Measurements from ENCODE around the gene PIGC.

PIGC gene

GRCh38 chr1:172469717-172470116 lies 25.8 kb upstream of the PIGC start:
- Histone ChIP-seq H3K9me3 (replicated peaks in 1 of 2; ENCODE audit: control insufficient read depth in 2 of 2, insufficient read depth in 1 of 2, low read depth in 1 of 2, low read length in 2 of 2) (no peaks in the 10 kb centered on the region), H4K91ac (ENCODE audit: low read depth, low read length, poor library complexity) (no peak overlapping the region), H3K36me3 (replicated peaks in 1 of 2; ENCODE audit: control insufficient read depth in 2 of 2, insufficient read depth in 2 of 2, low read length in 2 of 2) (no peaks in the 10 kb centered on the region), H3K4me2 (ENCODE audit: insufficient read depth, low read length, poor library complexity, severe bottlenecking) (no peak overlapping the region), H3K27ac (replicated peaks; ENCODE audit: low read length) (no peak overlapping the region), H2BK120ac (ENCODE audit: low read depth, low read length) (no peak overlapping the region), H3K23ac (ENCODE audit: low read depth, low read length, poor library complexity) (no peak overlapping the region), H3K27me3 (ENCODE audit: control insufficient read depth in 3 of 3, insufficient read depth in 3 of 3, low read depth in 1 of 3, low read length in 3 of 3) (peaks cover 0 to 3% (median 0%) of the 10 kb centered on the region in 3 experiments), H3K79me1 (ENCODE audit: low read depth, low read length) (no peaks in the 10 kb centered on the region), H4K8ac (ENCODE audit: low read depth, low read length) (no peak overlapping the region), H3K14ac (ENCODE audit: low read length) (no peak overlapping the region), H3K4me1 (ENCODE audit: control insufficient read depth in 2 of 2, insufficient read depth in 1 of 2, low read depth in 1 of 2, low read length in 2 of 2) (no peaks in the 10 kb centered on the region), H2AFZ (ENCODE audit: low read length) (no peak overlapping the region), H2BK12ac (ENCODE audit: low read length) (no peak overlapping the region), H3K18ac (ENCODE audit: low read length) (no peak overlapping the region), H2AK5ac (ENCODE audit: low read depth, low read length) (no peak overlapping the region), H2BK15ac (ENCODE audit: low read length) (no peak overlapping the region), H3K4ac (ENCODE audit: low read length) (no peak overlapping the region), H3K9ac (ENCODE audit: low read depth, low read length, poor library complexity) (no peak overlapping the region), H3K4me3 (ENCODE audit: low read length in 2 of 2) (no peak overlapping the region), H2BK5ac (ENCODE audit: low read length) (no peak overlapping the region)
- no CpG with 5 or more reads among the region's 3 CpGs for WGBS, 2 donors (ENCODE audit: extremely low coverage in 2 of 2, insufficient read length in 2 of 2, insufficient replicate concordance in 1 of 2)
- no peak for DNase-seq (ENCODE audit: low spot score)

GRCh38 chr1:172468296-172468695 lies 24.4 kb upstream of the PIGC start:
- no peak overlapping the region for H2BK120ac ChIP-seq (ENCODE audit: low read depth, low read length)

GRCh38 chr1:172467446-172467845 lies 23.6 kb upstream of the PIGC start:
- Histone ChIP-seq H3K4me3 (ENCODE audit: low read length in 2 of 2) (no peak overlapping the region), H3K9me3 (replicated peaks in 1 of 2; ENCODE audit: control insufficient read depth in 2 of 2, insufficient read depth in 1 of 2, low read depth in 1 of 2, low read length in 2 of 2) (no peaks in the 10 kb centered on the region), H3K79me1 (ENCODE audit: low read depth, low read length) (no peaks in the 10 kb centered on the region), H2BK12ac (ENCODE audit: low read length) (no peak overlapping the region), H3K4me1 (ENCODE audit: control insufficient read depth in 2 of 2, insufficient read depth in 1 of 2, low read depth in 1 of 2, low read length in 2 of 2) (no peaks in the 10 kb centered on the region), H3K4ac (ENCODE audit: low read length) (no peak overlapping the region), H2BK120ac (ENCODE audit: low read depth, low read length) (no peak overlapping the region), H3K36me3 (replicated peaks in 1 of 2; ENCODE audit: control insufficient read depth in 2 of 2, insufficient read depth in 2 of 2, low read length in 2 of 2) (no peaks in the 10 kb centered on the region), H2AFZ (ENCODE audit: low read length) (no peak overlapping the region), H2BK5ac (ENCODE audit: low read length) (no peak overlapping the region), H3K23ac (ENCODE audit: low read depth, low read length, poor library complexity) (no peak overlapping the region), H4K91ac (ENCODE audit: low read depth, low read length, poor library complexity) (no peak overlapping the region), H3K4me2 (ENCODE audit: insufficient read depth, low read length, poor library complexity, severe bottlenecking) (no peak overlapping the region), H3K18ac (ENCODE audit: low read length) (no peak overlapping the region), H3K27ac (replicated peaks; ENCODE audit: low read length) (no peak overlapping the region), H2BK15ac (ENCODE audit: low read length) (no peak overlapping the region), H3K9ac (ENCODE audit: low read depth, low read length, poor library complexity) (no peak overlapping the region), H3K14ac (ENCODE audit: low read length) (no peak overlapping the region), H3K27me3 (ENCODE audit: control insufficient read depth in 3 of 3, insufficient read depth in 3 of 3, low read depth in 1 of 3, low read length in 3 of 3) (peaks cover 0 to 3% (median 0%) of the 10 kb centered on the region in 3 experiments), H4K8ac (ENCODE audit: low read depth, low read length) (no peak overlapping the region), H2AK5ac (ENCODE audit: low read depth, low read length) (no peak overlapping the region)
- no CpG with 5 or more reads among the region's 3 CpGs for WGBS, 2 donors (ENCODE audit: extremely low coverage in 2 of 2, insufficient read length in 2 of 2, insufficient replicate concordance in 1 of 2)
- no peak for DNase-seq (ENCODE audit: low spot score)

More at GRCh38 chr1:172468296-172468695, 24.4 kb upstream of the PIGC start:
- H3K9me3 ChIP-seq (replicated peaks in 1 of 2; ENCODE audit: control insufficient read depth in 2 of 2, insufficient read depth in 1 of 2, low read depth in 1 of 2, low read length in 2 of 2) = no peaks in the 10 kb centered on the region
- no peak overlapping the region for H4K91ac ChIP-seq (ENCODE audit: low read depth, low read length, poor library complexity)
- no peak overlapping the region for H2AFZ ChIP-seq (ENCODE audit: low read length)
- no CpG with 5 or more reads among the region's 5 CpGs for WGBS, 2 donors (ENCODE audit: extremely low coverage in 2 of 2, insufficient read length in 2 of 2, insufficient replicate concordance in 1 of 2)
- no peak overlapping the region for H2BK5ac ChIP-seq (ENCODE audit: low read length)
- no peak overlapping the region for H3K18ac ChIP-seq (ENCODE audit: low read length)
- H3K4me1 ChIP-seq (ENCODE audit: control insufficient read depth in 2 of 2, insufficient read depth in 1 of 2, low read depth in 1 of 2, low read length in 2 of 2) = no peaks in the 10 kb centered on the region
- no peak for DNase-seq (ENCODE audit: low spot score)
- no peak overlapping the region for H3K23ac ChIP-seq (ENCODE audit: low read depth, low read length, poor library complexity)
- peaks cover 0 to 3% (median 0%) of the 10 kb centered on the region in 3 experiments for H3K27me3 ChIP-seq (ENCODE audit: control insufficient read depth in 3 of 3, insufficient read depth in 3 of 3, low read depth in 1 of 3, low read length in 3 of 3)
- no peaks in the 10 kb centered on the region for H3K79me1 ChIP-seq (ENCODE audit: low read depth, low read length)
- H3K14ac ChIP-seq (ENCODE audit: low read length) = no peak overlapping the region
- no peak overlapping the region for H3K4me3 ChIP-seq (ENCODE audit: low read length in 2 of 2)
- no peak overlapping the region for H3K4ac ChIP-seq (ENCODE audit: low read length)
- H2AK5ac ChIP-seq (ENCODE audit: low read depth, low read length) = no peak overlapping the region
- H3K9ac ChIP-seq (ENCODE audit: low read depth, low read length, poor library complexity) = no peak overlapping the region
- no peak overlapping the region for H2BK12ac ChIP-seq (ENCODE audit: low read length)
- no peak overlapping the region for H3K27ac ChIP-seq (replicated peaks; ENCODE audit: low read length)
- no peak overlapping the region for H2BK15ac ChIP-seq (ENCODE audit: low read length)
- H3K36me3 ChIP-seq (replicated peaks in 1 of 2; ENCODE audit: control insufficient read depth in 2 of 2, insufficient read depth in 2 of 2, low read length in 2 of 2) = no peaks in the 10 kb centered on the region
- no peak overlapping the region for H4K8ac ChIP-seq (ENCODE audit: low read depth, low read length)
- no peak overlapping the region for H3K4me2 ChIP-seq (ENCODE audit: insufficient read depth, low read length, poor library complexity, severe bottlenecking)

- no peak overlapping the region for H3K27ac ChIP-seq (replicated peaks; ENCODE audit: low read length)
- H3K4me3 ChIP-seq (ENCODE audit: low read length in 2 of 2) = no peak overlapping the region
Measured at GRCh38 chr1:172466795-172467407, 23.0 kb upstream of the PIGC start.

More at GRCh38 chr1:172466795-172467407, 23.0 kb upstream of the PIGC start:
- no CpG with 5 or more reads among the region's 3 CpGs for WGBS, 2 donors (ENCODE audit: extremely low coverage in 2 of 2, insufficient read length in 2 of 2, insufficient replicate concordance in 1 of 2)
- no peaks in the 10 kb centered on the region for H3K4me1 ChIP-seq (ENCODE audit: control insufficient read depth in 2 of 2, insufficient read depth in 1 of 2, low read depth in 1 of 2, low read length in 2 of 2)
- no peak overlapping the region for H3K23ac ChIP-seq (ENCODE audit: low read depth, low read length, poor library complexity)
- H3K4ac ChIP-seq (ENCODE audit: low read length) = no peak overlapping the region
- H3K36me3 ChIP-seq (replicated peaks in 1 of 2; ENCODE audit: control insufficient read depth in 2 of 2, insufficient read depth in 2 of 2, low read length in 2 of 2) = no peaks in the 10 kb centered on the region
- DNase-seq (ENCODE audit: low spot score) = no peak
- H3K27me3 ChIP-seq (ENCODE audit: control insufficient read depth in 3 of 3, insufficient read depth in 3 of 3, low read depth in 1 of 3, low read length in 3 of 3) = peaks cover 0 to 3% (median 0%) of the 10 kb centered on the region in 3 experiments
- no peak overlapping the region for H3K9ac ChIP-seq (ENCODE audit: low read depth, low read length, poor library complexity)
- no peaks in the 10 kb centered on the region for H3K79me1 ChIP-seq (ENCODE audit: low read depth, low read length)
- no peaks in the 10 kb centered on the region for H3K9me3 ChIP-seq (replicated peaks in 1 of 2; ENCODE audit: control insufficient read depth in 2 of 2, insufficient read depth in 1 of 2, low read depth in 1 of 2, low read length in 2 of 2)
- no peak overlapping the region for H4K8ac ChIP-seq (ENCODE audit: low read depth, low read length)
- H4K91ac ChIP-seq (ENCODE audit: low read depth, low read length, poor library complexity) = no peak overlapping the region
- no peak overlapping the region for H3K4me2 ChIP-seq (ENCODE audit: insufficient read depth, low read length, poor library complexity, severe bottlenecking)
- no peak overlapping the region for H2BK12ac ChIP-seq (ENCODE audit: low read length)
- H2AFZ ChIP-seq (ENCODE audit: low read length) = no peak overlapping the region
- no peak overlapping the region for H2BK5ac ChIP-seq (ENCODE audit: low read length)
- H2BK15ac ChIP-seq (ENCODE audit: low read length) = no peak overlapping the region
- H2AK5ac ChIP-seq (ENCODE audit: low read depth, low read length) = no peak overlapping the region
- H3K18ac ChIP-seq (ENCODE audit: low read length) = no peak overlapping the region
- no peak overlapping the region for H3K14ac ChIP-seq (ENCODE audit: low read length)
- H2BK120ac ChIP-seq (ENCODE audit: low read depth, low read length) = no peak overlapping the region
